Esophagus muscularis mucosa (tissue), 4 donors: ENCODE results near the gene UVRAG.

Source experiments
- CTCF ChIP-seq, 3 experiments: fragments of 200-600 bp in 2 of 3; fragments of 450-650 bp in 1 of 3; sonication (generic) in 2 of 3; IDR thresholded peaks; one replicate each; pipeline ENCODE4 v1.5.1; 2017 to 2019; ENCODE audit warnings: antibody characterized with exemption in 3 of 3, mild to moderate bottlenecking in 2 of 3, moderate library complexity in 1 of 3
- EP300 ChIP-seq: sonication (generic); formaldehyde crosslinking; IDR thresholded peaks from one replicate; pipeline ENCODE4 v1.6.1; 2017; ENCODE audit warnings: antibody characterized with exemption
- POLR2A ChIP-seq: fragments of 450-650 bp; IDR thresholded peaks from one replicate; pipeline ENCODE4 v1.6.1; 2017; ENCODE audit warnings: antibody characterized with exemption, moderate library complexity, mild to moderate bottlenecking, low read depth
- POLR2AphosphoS5 ChIP-seq, 2 donors: sonication (generic); formaldehyde crosslinking; IDR thresholded peaks; one replicate each; pipeline ENCODE4 v1.6.1; 2017; ENCODE audit warnings: antibody characterized with exemption in 2 of 2

DNA sequence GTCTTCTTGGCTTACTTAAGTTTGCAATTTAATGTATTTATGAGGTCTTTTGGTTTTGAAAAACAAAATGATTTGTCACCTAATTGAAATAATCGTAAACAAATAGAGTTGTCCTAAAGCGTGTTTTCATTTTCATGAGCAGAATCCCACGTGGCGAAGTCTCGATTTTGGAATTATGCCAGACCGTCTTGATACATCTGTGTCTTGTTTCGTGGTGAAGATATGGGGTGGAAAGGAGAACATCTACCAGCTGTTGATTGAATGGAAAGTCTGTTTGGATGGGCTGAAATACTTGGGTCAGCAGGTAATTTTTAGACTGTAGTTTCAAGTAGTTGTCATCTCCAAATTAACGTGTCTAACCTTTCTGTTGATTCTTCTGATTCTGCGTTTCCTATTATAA is 64.7 kb downstream of the UVRAG start:
- no peak for TF ChIP-seq CTCF (IDR thresholded peaks at IDR 0.05)
- no peak for TF ChIP-seq POLR2AphosphoS5 (IDR thresholded peaks at IDR 0.05)
- TF ChIP-seq EP300: no peak
- no peak for TF ChIP-seq POLR2A
